SH-SY5Y (cell line): ENCODE data around the gene CCDC68.

Source experiments
- GATA2 ChIP-seq: IDR thresholded peaks from 2 replicates; pipeline ENCODE4 v1.6.1; 2011; ENCODE audit warnings: mild to moderate bottlenecking, low read depth, low read length
- GATA3 ChIP-seq: IDR thresholded peaks from 2 replicates; pipeline ENCODE4 v1.6.1; 2011; ENCODE audit warnings: low read depth, mild to moderate bottlenecking, low read length, moderate library complexity

- TF ChIP-seq GATA2 (no peak), GATA3 (no peak)
Measured at GRCh38 chr18:55002261-55002660, 43.0 kb upstream of the CCDC68 start.
